Kidney tubule cell (primary cell): ENCODE results near the gene ZNF559.
"Not testable (repeated sequence)": the region's sequence is repeated elsewhere in the genome, so short reads cannot be mapped to it uniquely, and the experiment has no call there.

Experiments used
- DNase-seq: peaks from one replicate; pipeline ENCODE4 v3.0.0-alpha.2; 2018; ENCODE audit warnings: low spot score

ZNF559 gene

GRCh38 chr19:9323919-9324583, at the start of gene ZNF559:
TSS of gene ZNF559 (plus strand) at chr19:9324179. CDS start at chr19:9338550, 14,371 bp downstream.
- DNase-seq = peak; percentile 95

DNA sequence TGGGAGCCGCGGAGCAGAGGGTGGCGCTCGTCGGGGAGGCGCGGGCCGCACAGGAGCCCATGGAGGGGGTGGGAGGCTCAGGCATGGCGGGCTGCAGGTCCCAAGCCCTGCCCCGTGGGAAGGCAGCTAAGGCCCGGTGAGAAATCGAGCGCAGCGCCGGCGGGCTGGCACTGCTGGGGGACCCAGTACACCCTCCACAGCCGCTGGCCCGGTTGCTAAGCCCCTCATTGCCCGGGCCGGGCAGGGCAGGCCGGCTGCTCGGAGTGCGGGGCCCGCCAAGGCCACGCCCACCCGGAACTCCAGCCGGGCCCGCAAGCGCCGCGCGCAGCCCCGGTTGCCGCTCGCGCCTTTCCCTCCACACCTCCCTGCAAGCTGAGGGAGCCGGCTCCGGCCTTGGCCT, 40.5 kb upstream of the ZNF559 start:
- DNase-seq = not testable (repeated sequence)

- no peak for DNase-seq
Observed at GRCh38 chr19:9289231-9289884, 34.6 kb upstream of the ZNF559 start.

DNA sequence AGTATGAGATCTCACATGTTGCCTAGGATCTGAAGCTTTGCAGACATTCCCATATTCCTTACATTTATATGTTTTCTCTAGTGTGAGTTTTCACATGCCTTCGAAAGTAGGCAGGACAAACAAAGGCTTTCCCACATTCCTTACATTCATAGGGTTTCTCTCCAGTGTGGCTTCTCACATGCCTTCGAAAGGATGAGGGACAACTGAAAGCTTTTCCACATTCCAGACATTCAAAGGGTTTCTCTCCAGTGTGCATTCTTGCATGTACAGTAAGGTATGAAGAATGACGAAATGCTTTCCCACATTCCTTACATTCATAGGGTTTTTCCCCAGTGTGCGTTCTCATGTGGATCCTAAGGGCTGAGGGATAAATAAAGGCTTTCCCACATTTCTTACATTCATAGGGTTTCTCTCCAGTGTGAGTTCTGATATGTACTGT, 28.5 kb upstream of the ZNF559 start:
- DNase-seq = peak; percentile 13

DNA sequence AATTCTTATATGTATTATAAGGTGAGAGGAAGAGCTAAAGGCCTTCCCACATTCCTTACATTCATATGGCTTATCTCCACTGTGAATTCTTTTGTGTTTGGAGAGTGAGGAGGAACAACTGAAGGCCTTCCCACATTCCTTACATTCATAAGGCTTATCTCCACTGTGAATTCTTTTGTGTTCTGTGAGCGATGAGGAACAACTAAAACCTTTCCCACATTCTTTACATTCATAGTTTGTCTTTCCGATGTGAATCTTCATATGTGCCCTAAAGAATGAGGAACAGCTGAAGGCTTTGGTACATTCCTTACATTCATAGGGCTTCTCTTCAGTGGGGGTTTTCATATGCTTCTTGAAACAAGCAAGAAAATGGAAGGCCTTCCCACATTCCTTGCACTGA, 27.6 kb upstream of the ZNF559 start:
- DNase-seq = no peak

DNA sequence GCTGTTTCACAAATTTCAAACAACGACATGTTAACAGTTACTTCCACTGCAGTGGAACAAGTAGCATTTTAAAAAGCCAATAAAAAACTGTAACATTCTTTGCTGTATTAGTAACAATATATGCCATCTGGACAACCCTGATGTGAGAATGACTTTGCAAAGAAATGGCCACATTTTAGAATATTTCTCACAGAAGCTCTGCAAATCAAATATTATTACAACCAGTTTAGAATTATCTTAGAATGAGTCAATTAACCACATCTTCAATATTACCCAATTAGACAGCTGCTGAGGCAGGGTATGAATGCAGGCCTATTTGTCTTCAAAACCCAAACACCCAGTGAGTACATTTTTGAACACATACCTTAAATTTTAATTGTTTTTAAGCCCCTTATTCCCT, 17.5 kb upstream of the ZNF559 start:
- DNase-seq = peak; percentile 25

DNA sequence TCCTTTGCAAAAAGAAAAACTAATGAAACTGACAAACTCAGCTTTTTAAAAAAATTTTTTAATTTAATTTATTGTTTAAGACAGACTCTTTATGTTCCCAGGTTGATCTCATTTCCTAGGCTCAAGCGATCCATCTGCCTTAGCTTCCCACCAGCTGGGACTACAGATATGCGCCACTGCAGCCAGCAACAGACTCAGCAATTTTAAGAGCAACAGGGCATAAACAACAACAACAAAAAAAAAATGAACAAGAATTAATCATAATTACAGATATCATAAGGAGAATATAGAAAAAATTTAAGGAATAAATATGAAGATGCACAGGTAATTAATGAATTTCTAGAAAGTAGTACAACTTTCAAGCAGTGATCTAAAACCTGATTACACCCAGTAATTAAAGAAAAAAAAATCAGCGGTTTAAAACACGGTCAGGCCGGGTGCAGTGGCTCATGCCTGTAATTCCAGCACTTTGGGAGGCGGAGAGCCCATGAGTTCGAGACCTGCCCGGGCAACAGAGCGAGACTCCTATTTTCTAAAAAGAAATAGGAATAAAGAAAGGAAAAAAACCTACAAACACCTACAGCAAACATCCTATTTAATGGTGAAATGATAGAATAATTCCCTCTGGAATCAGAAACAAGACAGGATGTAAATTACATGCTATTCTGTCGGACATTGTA, 15.7 kb upstream of the ZNF559 start:
- DNase-seq = no peak

GRCh38 chr19:9309139-9309973, 14.6 kb upstream of the ZNF559 start, which contains the start of gene ZNF699:
TSS of gene ZNF699 (minus strand) at chr19:9309838. CDS start at chr19:9305119, 4,719 bp downstream.
- DNase-seq = peak; percentile 97

GRCh38 chr19:9309974-9310446, 14.0 kb upstream of the ZNF559 start:
- peak; percentile 87 for DNase-seq

GRCh38 chr19:9313756-9314155, 10.2 kb upstream of the ZNF559 start:
- no peak for DNase-seq

DNA sequence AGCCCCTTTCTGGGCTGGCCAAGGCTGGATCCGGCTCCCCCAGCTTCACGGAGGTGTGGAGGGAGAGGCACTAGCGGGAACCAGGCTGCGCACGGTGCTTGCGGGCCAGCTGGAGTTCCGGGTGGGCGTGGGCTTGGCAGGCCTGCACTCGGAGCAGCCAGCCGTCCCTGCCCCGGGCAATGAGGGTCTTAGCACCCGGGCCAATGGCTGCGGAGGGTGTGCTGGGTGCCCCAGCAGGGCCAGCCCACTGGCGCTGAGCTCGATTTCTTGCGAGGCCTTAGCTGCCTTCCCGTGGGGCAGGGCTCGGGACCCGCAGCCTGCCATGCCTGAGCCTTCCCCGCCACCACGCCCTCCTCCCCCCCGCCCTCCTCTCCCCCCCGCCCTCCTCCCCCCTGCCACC, 2.6 kb upstream of the ZNF559 start:
- no peak for DNase-seq

DNA sequence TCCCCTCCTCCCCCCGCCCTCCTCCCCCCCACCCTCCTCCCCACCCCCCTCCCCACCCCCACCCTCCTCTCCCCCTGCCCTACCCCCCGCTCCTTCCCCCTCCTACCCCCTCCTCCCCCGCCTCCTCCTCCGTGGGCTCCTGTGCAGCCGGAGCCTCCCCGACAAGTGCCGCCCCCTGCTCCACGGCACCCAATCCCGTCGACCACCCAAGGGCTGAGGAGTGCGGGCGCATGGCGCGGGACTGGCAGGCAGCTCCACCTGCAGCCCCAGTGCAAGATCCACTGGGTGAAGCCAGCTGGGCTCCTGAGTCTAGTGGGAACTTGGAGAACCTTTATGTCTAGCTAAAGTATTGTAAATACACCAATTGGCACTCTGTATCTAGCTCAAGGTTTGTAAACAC, 2.2 kb upstream of the ZNF559 start:
- not testable (repeated sequence) for DNase-seq

- DNase-seq = not testable (repeated sequence)
Observed at GRCh38 chr19:9322201-9322600, 1.8 kb upstream of the ZNF559 start.

GRCh38 chr19:9323557-9323918, 441 bp upstream of the ZNF559 start:
- DNase-seq = peak; percentile 84

DNA sequence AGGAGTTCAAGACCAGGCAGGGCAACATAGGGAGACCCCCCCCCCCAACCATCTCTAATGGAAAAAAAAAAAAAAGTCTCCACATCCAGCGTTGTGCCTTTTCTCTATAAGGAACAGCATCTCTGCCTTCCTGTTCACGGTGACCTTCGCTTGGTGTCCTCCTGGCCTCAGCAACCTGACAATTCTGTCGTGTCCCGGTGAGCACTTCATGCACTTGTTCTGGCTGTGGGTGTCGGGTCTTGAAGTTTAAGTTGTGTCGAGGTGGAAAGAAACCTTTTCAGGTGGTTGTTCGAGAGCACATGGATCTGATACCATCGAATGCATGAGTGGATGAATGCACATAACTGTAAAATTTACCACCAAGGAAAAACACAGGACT, 594 bp downstream of the ZNF559 start:
- no peak for DNase-seq

DNA sequence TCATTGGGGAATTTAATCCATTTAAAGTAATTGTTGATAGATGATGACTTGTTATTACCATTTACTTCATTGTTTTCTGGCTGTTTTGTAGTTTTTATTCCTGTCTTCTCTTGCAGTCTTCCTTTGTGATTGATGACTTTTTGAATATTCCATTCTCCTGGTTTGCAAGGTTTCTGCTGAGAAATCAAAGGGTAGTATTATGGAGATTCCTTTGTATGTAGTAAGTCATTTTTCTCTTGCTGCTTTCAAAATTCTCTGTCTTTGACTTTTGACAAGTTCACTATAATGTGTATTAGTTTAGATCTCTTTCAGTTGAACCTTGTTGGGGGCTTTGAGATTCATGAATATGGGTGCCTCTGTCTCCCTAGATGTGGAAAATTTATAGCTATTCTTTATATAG, 6.0 kb downstream of the ZNF559 start:
- no peak for DNase-seq

- no peak for DNase-seq
Observed at GRCh38 chr19:9342610-9343304, 18.8 kb downstream of the ZNF559 start.

- no peak for DNase-seq
Observed at GRCh38 chr19:9345005-9345404, 21.0 kb downstream of the ZNF559 start.

DNA sequence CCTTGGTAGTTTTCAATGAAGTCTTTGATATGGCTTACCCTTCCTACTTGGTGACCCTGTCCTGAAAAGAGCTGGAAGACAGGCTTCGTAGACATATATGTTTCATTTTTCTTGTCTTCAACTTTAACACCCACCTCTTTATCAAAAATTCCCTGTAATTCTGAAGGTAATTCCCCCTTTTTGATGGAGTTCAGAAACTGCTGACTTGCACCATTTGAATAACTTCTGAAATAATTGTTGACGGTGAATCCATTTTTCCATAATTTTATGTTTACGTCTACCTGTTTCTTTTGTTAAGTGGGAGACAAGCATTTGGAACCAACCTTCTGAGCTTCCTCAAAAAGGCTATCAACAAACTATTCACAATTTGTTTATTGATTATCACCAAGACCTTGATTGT, 24.3 kb downstream of the ZNF559 start:
- no peak for DNase-seq

- DNase-seq = no peak
Observed at GRCh38 chr19:9348671-9349070, 24.7 kb downstream of the ZNF559 start.

DNA sequence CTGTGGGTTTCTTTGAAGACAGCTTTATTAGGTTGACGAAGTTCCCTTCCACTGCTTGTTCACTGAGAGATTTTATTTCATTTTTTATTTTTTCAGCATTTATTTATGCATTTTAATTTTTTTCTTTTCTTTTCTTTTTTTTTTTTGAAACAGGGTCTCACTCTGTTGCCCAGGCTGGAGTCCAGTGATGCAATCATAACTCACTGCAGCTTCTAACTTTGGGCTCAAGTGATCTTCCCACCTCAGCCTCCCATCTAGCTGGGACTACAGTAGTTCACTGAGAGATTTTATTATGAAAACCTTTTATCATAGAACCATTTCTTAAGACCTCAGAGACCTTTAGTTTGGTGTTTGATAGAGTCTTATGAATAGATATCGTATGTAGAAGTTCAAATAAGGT, 28.5 kb downstream of the ZNF559 start:
- no peak for DNase-seq

GRCh38 chr19:9353011-9353410, 29.0 kb downstream of the ZNF559 start:
- DNase-seq = no peak
